Measurements from ENCODE around the gene ARL13B. TPM values are rescaled to one million over a fixed set of nuclear protein-coding genes. Genes with fewer than 3 reads are reported as not detected.

ARL13B gene
- total and polyA plus RNA-seq, 2 of the 4 experiments (the other 2 are of a cell fraction): 2.7 to 3.0 TPM

DNA sequence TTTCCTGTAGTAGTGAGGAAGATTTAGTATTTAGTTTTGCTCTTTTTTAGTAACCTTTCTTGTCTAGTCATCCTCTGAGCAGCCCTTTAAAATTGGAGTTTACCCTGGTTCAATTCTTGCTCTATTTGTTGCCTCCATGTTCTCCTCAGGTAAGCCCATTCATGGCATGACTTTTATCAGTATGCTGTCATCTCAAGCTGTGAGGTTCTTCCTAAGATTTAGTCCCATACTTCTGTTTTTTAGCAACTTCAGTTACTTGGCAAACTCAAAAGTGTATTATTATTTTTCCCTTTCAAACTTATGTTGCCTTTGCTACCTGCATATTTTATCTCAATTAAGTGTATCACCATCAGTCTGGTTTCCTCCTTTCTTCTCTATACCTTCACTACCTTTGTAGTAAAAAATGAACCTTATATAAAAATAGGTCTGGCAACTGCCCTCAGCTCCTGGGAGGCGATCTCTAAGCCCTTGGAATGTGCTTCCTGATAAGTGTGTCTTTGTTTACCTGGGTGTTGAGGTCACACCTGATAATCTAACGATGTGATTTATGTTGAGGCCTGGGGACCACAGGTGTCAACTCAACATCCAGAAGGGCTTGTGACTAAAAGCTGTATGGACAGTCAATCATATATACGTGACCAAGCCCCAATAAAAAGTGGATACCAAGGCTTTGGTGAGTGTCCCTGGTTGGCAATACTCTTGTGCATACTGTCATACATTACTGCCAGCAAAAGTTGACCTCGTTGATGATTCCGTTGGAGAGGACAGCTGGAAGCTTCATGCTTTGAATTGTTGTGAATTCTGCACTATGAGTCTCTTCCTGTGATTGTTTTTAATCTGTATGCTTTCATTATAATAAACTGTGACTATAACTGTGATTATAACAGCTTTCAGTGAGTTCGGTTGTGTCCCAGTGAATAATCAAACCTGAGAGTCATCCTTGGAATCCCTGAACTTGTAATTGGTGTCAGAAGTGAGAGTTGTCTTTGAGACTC is 86.8 kb downstream of the ARL13B start:
- Histone ChIP-seq H2BK5ac (ENCODE audit: low read depth, low read length, poor library complexity, severe bottlenecking) (no peak overlapping the region), H3K23ac (ENCODE audit: low read depth, low read length) (no peak overlapping the region), H3K4me1 (ENCODE audit: control insufficient read depth, insufficient read depth, low read length) (peaks cover 1% of the 10 kb centered on the region; the same call in 1 of the 2 replicates), H3K14ac (replicated peaks; ENCODE audit: low read depth, low read length) (no peak overlapping the region), H3K9me3 (ENCODE audit: control insufficient read depth, insufficient read depth, low read length) (no peaks in the 10 kb centered on the region), H4K5ac (ENCODE audit: low read depth, low read length) (no peak overlapping the region), H3K4me2 (ENCODE audit: low read depth, low read length) (no peak overlapping the region), H3K56ac (ENCODE audit: extremely low read depth, insufficient read depth, low read length) (no peak overlapping the region), H3K27ac (ENCODE audit: insufficient read depth, low read length) (no peak overlapping the region), H3K27me3 (ENCODE audit: control insufficient read depth, insufficient read depth, low read length) (no peaks in the 10 kb centered on the region), H2BK120ac (ENCODE audit: low read depth, low read length) (no peak overlapping the region), H4K20me1 (ENCODE audit: insufficient read depth, low read length) (no peaks in the 10 kb centered on the region), H2BK15ac (ENCODE audit: low read depth, low read length) (no peak overlapping the region), H3K9ac (ENCODE audit: low read depth, low read length) (no peak overlapping the region), H3K4ac (ENCODE audit: low read depth, low read length) (no peak overlapping the region), H2BK20ac (ENCODE audit: low read depth, low read length) (no peak overlapping the region), H3K79me1 (ENCODE audit: low read depth in 1 of 2, low read length in 2 of 2) (peaks cover 10 to 28% of the 10 kb centered on the region in 2 experiments; a peak in 3 of 4 replicates), H3K4me3 (ENCODE audit: insufficient read depth, low read depth, low read length) (no peak overlapping the region), H2AK9ac (replicated peaks; ENCODE audit: low read depth, low read length, poor library complexity) (no peak overlapping the region), H3K18ac (ENCODE audit: low read depth, low read length) (no peak overlapping the region), H2AK5ac (ENCODE audit: low read depth, low read length) (no peak overlapping the region), H3K9me1 (ENCODE audit: insufficient read depth, low read length) (no peaks in the 10 kb centered on the region), H4K91ac (ENCODE audit: insufficient read depth, low read depth, low read length) (no peak overlapping the region), H3K36me3 (ENCODE audit: control insufficient read depth, insufficient read depth, low read length) (peaks cover 4% of the 10 kb centered on the region), H2AFZ (replicated peaks; ENCODE audit: low read length, poor library complexity) (no peak overlapping the region), H4K8ac (ENCODE audit: low read depth in 2 of 2, low read length in 2 of 2) (no peak overlapping the region)
- no peak for DNase-seq
- in situ Hi-C loops (cut with MboI; ENCODE audit: low sequenced_read_pairs) (loop anchor here (5.0 kb wide), 1 partner anchor 60 kb away; no protein-coding TSS in a partner anchor), dilution Hi-C loops (cut with HindIII; ENCODE audit: low sequenced_read_pairs, unreplicated experiment) (no loop called here), intact Hi-C loops (cut with micrococcal nuclease) (loop anchor here (10.0 kb wide), 1 partner anchor 222 kb away; no protein-coding TSS in a partner anchor)
- no peak for ATAC-seq (ENCODE audit: low read depth)
- WGBS, 2 experiments (ENCODE audit: extremely low coverage in 2 of 2, insufficient read length in 1 of 2): no CpG with 5 or more reads among the region's 6 CpGs
- ChIA-PET CTCF (interaction anchor here (0.6 kb wide), 1 partner anchor 8 kb away, joined by 7 read pairs; no protein-coding TSS in a partner anchor), POLR2A (ENCODE audit: unreplicated experiment) (no interaction called here)
- no TSS peak for BruUV-seq (replicated peaks)
- no peak for TF ChIP-seq RAD21 (IDR thresholded peaks at IDR 0.05; ENCODE audit: low read length)
- no peak for TF ChIP-seq BHLHE40 (IDR thresholded peaks at IDR 0.05; ENCODE audit: low read depth, low read length)
- no peak for TF ChIP-seq RFX5 (IDR thresholded peaks at IDR 0.05; ENCODE audit: low read depth, low read length)
- TF ChIP-seq, protein P1, sequence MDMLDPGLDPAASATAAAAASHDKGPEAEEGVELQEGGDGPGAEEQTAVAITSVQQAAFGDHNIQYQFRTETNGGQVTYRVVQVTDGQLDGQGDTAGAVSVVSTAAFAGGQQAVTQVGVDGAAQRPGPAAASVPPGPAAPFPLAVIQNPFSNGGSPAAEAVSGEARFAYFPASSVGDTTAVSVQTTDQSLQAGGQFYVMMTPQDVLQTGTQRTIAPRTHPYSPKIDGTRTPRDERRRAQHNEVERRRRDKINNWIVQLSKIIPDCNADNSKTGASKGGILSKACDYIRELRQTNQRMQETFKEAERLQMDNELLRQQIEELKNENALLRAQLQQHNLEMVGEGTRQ (IDR thresholded peaks at IDR 0.05; ENCODE audit: low read depth, low read length): no peak
- TF ChIP-seq, protein P2, sequence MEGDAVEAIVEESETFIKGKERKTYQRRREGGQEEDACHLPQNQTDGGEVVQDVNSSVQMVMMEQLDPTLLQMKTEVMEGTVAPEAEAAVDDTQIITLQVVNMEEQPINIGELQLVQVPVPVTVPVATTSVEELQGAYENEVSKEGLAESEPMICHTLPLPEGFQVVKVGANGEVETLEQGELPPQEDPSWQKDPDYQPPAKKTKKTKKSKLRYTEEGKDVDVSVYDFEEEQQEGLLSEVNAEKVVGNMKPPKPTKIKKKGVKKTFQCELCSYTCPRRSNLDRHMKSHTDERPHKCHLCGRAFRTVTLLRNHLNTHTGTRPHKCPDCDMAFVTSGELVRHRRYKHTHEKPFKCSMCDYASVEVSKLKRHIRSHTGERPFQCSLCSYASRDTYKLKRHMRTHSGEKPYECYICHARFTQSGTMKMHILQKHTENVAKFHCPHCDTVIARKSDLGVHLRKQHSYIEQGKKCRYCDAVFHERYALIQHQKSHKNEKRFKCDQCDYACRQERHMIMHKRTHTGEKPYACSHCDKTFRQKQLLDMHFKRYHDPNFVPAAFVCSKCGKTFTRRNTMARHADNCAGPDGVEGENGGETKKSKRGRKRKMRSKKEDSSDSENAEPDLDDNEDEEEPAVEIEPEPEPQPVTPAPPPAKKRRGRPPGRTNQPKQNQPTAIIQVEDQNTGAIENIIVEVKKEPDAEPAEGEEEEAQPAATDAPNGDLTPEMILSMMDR (conservative IDR thresholded peaks at IDR 0.05; ENCODE audit: low read depth, low read length): no peak
- TF ChIP-seq MXI1 (IDR thresholded peaks at IDR 0.05; ENCODE audit: borderline replicate concordance, low read depth, low read length): no peak
- no peak for TF ChIP-seq MAFK (IDR thresholded peaks at IDR 0.05; ENCODE audit: low read depth, low read length)
- TF ChIP-seq RCOR1 (IDR thresholded peaks at IDR 0.05; ENCODE audit: insufficient replicate concordance, low read length): no peak
- TF ChIP-seq CEBPB (IDR thresholded peaks at IDR 0.05; ENCODE audit: low read depth, low read length): no peak
- no peak for TF ChIP-seq SMC3 (IDR thresholded peaks at IDR 0.05; ENCODE audit: low read depth, low read length)
- TF ChIP-seq, protein P3, sequence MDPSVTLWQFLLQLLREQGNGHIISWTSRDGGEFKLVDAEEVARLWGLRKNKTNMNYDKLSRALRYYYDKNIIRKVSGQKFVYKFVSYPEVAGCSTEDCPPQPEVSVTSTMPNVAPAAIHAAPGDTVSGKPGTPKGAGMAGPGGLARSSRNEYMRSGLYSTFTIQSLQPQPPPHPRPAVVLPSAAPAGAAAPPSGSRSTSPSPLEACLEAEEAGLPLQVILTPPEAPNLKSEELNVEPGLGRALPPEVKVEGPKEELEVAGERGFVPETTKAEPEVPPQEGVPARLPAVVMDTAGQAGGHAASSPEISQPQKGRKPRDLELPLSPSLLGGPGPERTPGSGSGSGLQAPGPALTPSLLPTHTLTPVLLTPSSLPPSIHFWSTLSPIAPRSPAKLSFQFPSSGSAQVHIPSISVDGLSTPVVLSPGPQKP (IDR thresholded peaks at IDR 0.05; ENCODE audit: borderline replicate concordance, low read depth, low read length): no peak
- no peak for TF ChIP-seq FOS (IDR thresholded peaks at IDR 0.05; ENCODE audit: low read depth, low read length)
- TF ChIP-seq MAZ (IDR thresholded peaks at IDR 0.05; ENCODE audit: borderline replicate concordance, low read depth, low read length): no peak
- TF ChIP-seq POLR2A (IDR thresholded peaks at IDR 0.05; ENCODE audit: low read depth, low read length): no peak

Measured in IMR-90 (cell line).